PC-3 (cell line): ENCODE measurements around the gene PSAP. TPM values are rescaled to one million over a fixed set of nuclear protein-coding genes. Genes with fewer than 3 reads are reported as not detected.

Experiments
- ATAC-seq: fragments of 200-7000 bp; cut with Tn5 transposase; 2 replicates; pipeline ENCODE4 v1.9.1; 2020; ENCODE audit warnings: mild to moderate bottlenecking, moderate library complexity
- Bru-seq: library from RNA; stranded (reverse); fragments of 400-500 nt; gene quantifications from one replicate; lab custom pipeline; 2021; lab: Mats Ljungman, UMichigan
- BruChase-seq, 2 experiments: library from RNA; stranded (reverse); fragments of 400-500 nt; gene quantifications; one replicate each; lab custom pipeline; 2021; lab: Mats Ljungman, UMichigan
- BruUV-seq: library from RNA; stranded (reverse); fragments of 400-500 nt; replicated peaks from 2 replicates; lab custom pipeline; 2021; lab: Mats Ljungman, UMichigan
- CTCF ChIA-PET: fragments of 300-600 bp; sonication (Branson Sonifier 250); formaldehyde crosslinking; loops from one replicate; lab custom pipeline; 2022; ENCODE audit warnings: antibody characterized with exemption; lab: Charles Lee
- POLR2A ChIA-PET: fragments of 300-600 bp; sonication (Branson Sonifier 250); formaldehyde crosslinking; loops from one replicate; lab custom pipeline; 2022; ENCODE audit warnings: antibody characterized with exemption; ENCODE audit not compliant: unreplicated experiment; lab: Charles Lee
- DNase-seq: peaks from one replicate; pipeline ENCODE4 v3.0.0-alpha.2; 2015
- H2AFZ ChIP-seq: fragments of 300-600 bp; sonication (generic); 2 replicates; pipeline ENCODE4 v1.6.0; 2016; ENCODE audit warnings: antibody characterized with exemption, low read length
- H3F3A ChIP-seq: fragments of 300-600 bp; sonication (generic); one replicate; pipeline ENCODE4 v1.6.0; 2017; ENCODE audit warnings: antibody characterized with exemption, low read length, control low read depth, mild to moderate bottlenecking; ENCODE audit not compliant: unreplicated experiment
- H3K27ac ChIP-seq: fragments of 300-600 bp; sonication (generic); 2 replicates; pipeline ENCODE4 v1.5.1; 2016; ENCODE audit warnings: mild to moderate bottlenecking, low read length
- H3K27me3 ChIP-seq: fragments of 300-600 bp; sonication (generic); 2 replicates; pipeline ENCODE4 v1.6.1; 2016; ENCODE audit warnings: low read length, mixed read lengths
- H3K36me3 ChIP-seq: fragments of 300-600 bp; sonication (generic); 2 replicates; pipeline ENCODE4 v1.6.1; 2016; ENCODE audit warnings: low read depth, mixed run types, low read length, mixed read lengths
- H3K4me1 ChIP-seq: fragments of 300-600 bp; sonication (generic); 2 replicates; pipeline ENCODE4 v1.5.1; 2016; ENCODE audit warnings: low read length; ENCODE audit not compliant: insufficient read depth
- H3K4me2 ChIP-seq: fragments of 300-600 bp; sonication (generic); 2 replicates; pipeline ENCODE4 v1.6.0; 2016; ENCODE audit warnings: low read length
- H3K4me3 ChIP-seq: fragments of 300-600 bp; sonication (generic); 2 replicates; pipeline ENCODE4 v1.5.1; 2016; ENCODE audit warnings: mild to moderate bottlenecking, low read length, mixed read lengths
- H3K79me2 ChIP-seq: fragments of 300-600 bp; sonication (generic); 2 replicates; pipeline ENCODE4 v1.6.1; 2017; ENCODE audit warnings: low read length, mixed read lengths
- H3K9ac ChIP-seq: fragments of 300-600 bp; sonication (generic); 2 replicates; pipeline ENCODE4 v1.6.0; 2016; ENCODE audit warnings: mild to moderate bottlenecking, low read length
- H3K9me2 ChIP-seq: fragments of 300-600 bp; sonication (generic); replicated peaks from 2 replicates; pipeline ENCODE4 v1.6.1; 2016; ENCODE audit warnings: mixed run types, low read length, mixed read lengths
- H3K9me3 ChIP-seq: fragments of 300-600 bp; sonication (generic); 2 replicates; pipeline ENCODE4 v1.6.1; 2016; ENCODE audit warnings: low read length, mixed read lengths
- H4K20me1 ChIP-seq: fragments of 300-600 bp; sonication (generic); 2 replicates; pipeline ENCODE4 v1.6.1; 2016; ENCODE audit warnings: low read length, mixed read lengths
- EZH2 ChIP-seq: fragments of 300-600 bp; sonication (generic); IDR thresholded peaks from one replicate; pipeline ENCODE4 v1.6.1; 2017; ENCODE audit warnings: antibody characterized with exemption, mild to moderate bottlenecking, low read length; ENCODE audit not compliant: unreplicated experiment
- EZH2phosphoT487 ChIP-seq: fragments of 300-600 bp; sonication (generic); IDR thresholded peaks from 2 replicates; pipeline ENCODE4 v1.6.1; 2018; ENCODE audit warnings: mild to moderate bottlenecking, antibody characterized with exemption, low read length, borderline replicate concordance
- intact Hi-C: fragments of 100-400 bp; cut with micrococcal nuclease; formaldehyde crosslinking; loops from 2 replicates; pipeline ENCODE4 v1.9.0; 2023
- long read RNA-seq: library from polyadenylated mRNA; unstranded; transcript quantifications from one replicate; pipeline ENCODE4 v2.0.0, GENCODE V29; 2021; ENCODE audit not compliant: unreplicated experiment
- total RNA-seq: library from RNA; depleted of rRNA; stranded (reverse); fragments of >200 nt; gene quantifications from 2 replicates; pipeline ENCODE4 v1.2.3, GENCODE V29; 2014; rRNA removed
- TF ChIP-seq, protein P1 (sequence below): fragments of 300-600 bp; sonication (generic); conservative IDR thresholded peaks from 2 replicates; pipeline ENCODE4 v1.5.1; 2017; ENCODE audit warnings: antibody characterized with exemption, low read depth, mild to moderate bottlenecking, low read length

The PSAP gene
- total RNA-seq (334 and 342 TPM in 2 replicates), Bru-seq, nascent RNA (percentile 92 among the genes with signal in this experiment), BruChase-seq, experiment 1, labeled RNA remaining after a 6-hour chase (percentile 93 among the genes with signal in this experiment), BruChase-seq, experiment 2, labeled RNA remaining after a 2-hour chase (percentile 93 among the genes with signal in this experiment)
- long read RNA-seq, transcript PSAP-202 (14 exons, 2,872 nt), result major isoform, 788 of 3,042 reads
- long read RNA-seq, transcript PSAP-201 (14 exons, 2,830 nt), result minor isoform, 22 of 3,042 reads
- long read RNA-seq, partial matches to known transcripts, result 714 of 3,042 reads
- long read RNA-seq, other reads (novel, unspliced or antisense), result 1,517 of 3,042 reads

DNA sequence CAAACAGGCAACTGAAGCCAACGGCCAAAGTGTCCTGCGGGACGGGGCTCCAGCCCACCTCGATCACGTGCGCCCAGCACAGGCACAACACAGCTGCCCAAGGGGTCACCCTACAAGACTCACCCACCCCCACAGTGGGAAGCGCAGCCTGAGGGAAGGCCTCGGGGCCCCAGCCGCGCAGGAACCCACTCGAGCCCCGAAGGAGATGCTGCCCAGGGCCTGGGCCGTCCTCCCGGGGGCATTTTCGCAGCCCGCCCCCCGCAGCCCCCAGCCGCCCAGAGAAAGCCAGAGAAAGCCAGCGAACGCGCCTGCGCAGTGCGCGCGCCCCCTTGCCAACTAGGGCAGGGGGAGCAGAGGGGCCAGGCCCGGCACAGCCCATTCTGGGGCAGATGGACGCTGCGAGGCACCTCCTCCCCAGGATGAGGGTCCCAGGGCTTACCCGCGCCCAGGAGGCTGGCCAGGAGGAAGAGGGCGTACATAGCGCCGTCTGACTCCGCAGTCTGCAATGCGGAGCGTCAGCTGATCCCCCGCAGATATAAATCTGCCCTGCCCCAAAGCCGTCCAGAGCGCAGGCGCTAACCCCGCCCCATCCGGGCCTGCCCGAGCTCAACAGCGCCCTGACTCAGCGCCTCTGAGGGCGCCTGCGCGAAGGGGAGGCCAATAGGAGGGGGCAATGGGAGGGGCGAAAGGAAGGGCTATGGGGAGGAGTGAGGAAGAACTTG, at the start of gene PSAP:
Gene PSAP (minus strand): TSS at position 509 of the 722 bp plus-strand sequence. CDS start 30 bp downstream, at position 479.
- peaks cover 28% of the 10 kb centered on the region for H4K20me1 ChIP-seq
- peak; percentile 91 for ATAC-seq
- peak within 1 kb of the TSS; percentile 94 for H3K4me3 ChIP-seq
- H3K27ac ChIP-seq, result peak within 1 kb of the TSS; percentile 65
- DNase-seq, result peak; percentile 97
- peaks cover 51% of the 10 kb centered on the region for H3K79me2 ChIP-seq
- intact Hi-C loops, result loop anchor here (1.0 to 5.0 kb wide), 2 partner anchors 20 to 36 kb away; no protein-coding TSS in a partner anchor
- no peaks in the 10 kb centered on the region for H3K27me3 ChIP-seq
- ChIA-PET CTCF (interaction anchor here (0.7 kb wide), 2 partner anchors 10 to 23 kb away, joined by 3 to 4 read pairs; no protein-coding TSS in a partner anchor), POLR2A (interaction anchor here (0.6 to 0.9 kb wide), 4 partner anchors 10 to 1125 kb away, joined by 3 to 6 read pairs (median 4); no protein-coding TSS in a partner anchor)
- no peaks in the 10 kb centered on the region for H3K9me2 ChIP-seq
- H3F3A ChIP-seq, result no peaks in the 10 kb centered on the region
- no TSS peak for BruUV-seq
- H3K4me2 ChIP-seq, result peak within 1 kb of the TSS; percentile 93
- H3K9ac ChIP-seq, result peak within 1 kb of the TSS; percentile 93
- TF ChIP-seq, protein P1, sequence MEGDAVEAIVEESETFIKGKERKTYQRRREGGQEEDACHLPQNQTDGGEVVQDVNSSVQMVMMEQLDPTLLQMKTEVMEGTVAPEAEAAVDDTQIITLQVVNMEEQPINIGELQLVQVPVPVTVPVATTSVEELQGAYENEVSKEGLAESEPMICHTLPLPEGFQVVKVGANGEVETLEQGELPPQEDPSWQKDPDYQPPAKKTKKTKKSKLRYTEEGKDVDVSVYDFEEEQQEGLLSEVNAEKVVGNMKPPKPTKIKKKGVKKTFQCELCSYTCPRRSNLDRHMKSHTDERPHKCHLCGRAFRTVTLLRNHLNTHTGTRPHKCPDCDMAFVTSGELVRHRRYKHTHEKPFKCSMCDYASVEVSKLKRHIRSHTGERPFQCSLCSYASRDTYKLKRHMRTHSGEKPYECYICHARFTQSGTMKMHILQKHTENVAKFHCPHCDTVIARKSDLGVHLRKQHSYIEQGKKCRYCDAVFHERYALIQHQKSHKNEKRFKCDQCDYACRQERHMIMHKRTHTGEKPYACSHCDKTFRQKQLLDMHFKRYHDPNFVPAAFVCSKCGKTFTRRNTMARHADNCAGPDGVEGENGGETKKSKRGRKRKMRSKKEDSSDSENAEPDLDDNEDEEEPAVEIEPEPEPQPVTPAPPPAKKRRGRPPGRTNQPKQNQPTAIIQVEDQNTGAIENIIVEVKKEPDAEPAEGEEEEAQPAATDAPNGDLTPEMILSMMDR, result no peak
- TF ChIP-seq EZH2 (no peak), EZH2phosphoT487 (no peak)
- no peaks in the 10 kb centered on the region for H3K9me3 ChIP-seq
- no peaks in the 10 kb centered on the region for H3K36me3 ChIP-seq
- H2AFZ ChIP-seq, result peak within 1 kb of the TSS; percentile 76; the same call in 1 of the 2 replicates
- H3K4me1 ChIP-seq, result peaks cover 22% of the 10 kb centered on the region; the same call in 1 of the 2 replicates

DNA sequence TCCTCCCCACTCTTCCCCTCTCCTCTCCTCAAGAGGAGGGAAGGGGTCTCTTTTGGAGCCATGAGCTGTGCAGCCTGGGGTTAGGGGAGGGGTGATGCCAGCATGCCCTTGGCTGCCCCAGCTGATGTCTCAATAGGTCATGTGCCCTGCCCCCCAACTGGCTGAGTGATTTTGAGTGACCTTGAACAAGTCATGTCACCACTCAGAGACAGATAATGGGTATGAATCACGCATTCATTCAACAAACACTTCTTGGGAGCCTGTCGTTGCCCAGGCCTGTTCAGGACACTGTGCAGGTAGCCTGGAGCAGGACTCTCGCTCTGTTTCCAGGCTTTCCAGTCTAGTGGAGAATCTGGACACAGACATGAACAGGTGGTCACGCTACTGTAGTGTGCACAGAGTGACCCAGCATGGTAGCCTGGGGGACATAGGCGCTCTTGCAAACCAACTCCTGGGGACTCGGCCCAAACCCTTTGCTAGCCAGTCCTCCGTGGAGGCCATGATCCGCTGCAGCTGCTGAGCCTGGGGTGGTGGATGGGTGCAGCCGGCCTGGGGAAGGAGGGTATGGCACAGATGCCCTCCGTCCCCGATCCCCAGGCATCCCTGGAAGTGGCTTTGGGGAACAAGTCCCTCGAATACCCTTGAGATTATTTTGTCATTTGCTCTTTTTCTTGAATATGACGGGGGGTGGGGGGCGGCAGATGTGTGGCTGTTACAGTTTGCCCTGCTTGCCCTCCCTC, 49.6 kb upstream of the PSAP start:
- Histone ChIP-seq H3K4me1 (no peaks in the 10 kb centered on the region), H3K79me2 (no peaks in the 10 kb centered on the region), H3K4me2 (no peak overlapping the region), H3K9me2 (no peaks in the 10 kb centered on the region), H3K27me3 (no peaks in the 10 kb centered on the region), H3K36me3 (no peaks in the 10 kb centered on the region; the same call in 1 of the 2 replicates), H4K20me1 (no peaks in the 10 kb centered on the region), H3K9ac (no peak overlapping the region), H3K4me3 (no peak overlapping the region), H3K27ac (no peak overlapping the region), H2AFZ (no peak overlapping the region), H3K9me3 (no peaks in the 10 kb centered on the region), H3F3A (no peaks in the 10 kb centered on the region)
- ATAC-seq (no peak), DNase-seq (no peak)
- POLR2A ChIA-PET, result no interaction called here
- no TSS peak for BruUV-seq
- TF ChIP-seq, protein P1, result no peak
- TF ChIP-seq EZH2phosphoT487, result no peak
- TF ChIP-seq EZH2, result no peak
- CTCF ChIA-PET, result no interaction called here
- intact Hi-C loops, result no loop called here
